ENCODE data around the gene PHKA2.

GRCh38 chrX:18891548-18891945 lies 92.4 kb downstream of the PHKA2 start:
- no peak for TF ChIP-seq CTCF (conservative IDR thresholded peaks at IDR 0.05)
- no peak for TF ChIP-seq EZH2 (IDR thresholded peaks at IDR 0.05; ENCODE audit: low read depth)

Measured in PC-9 (cell line).